ENCODE data around the gene TPPP3.

- peak; percentile 81 to 97 for TF ChIP-seq CTCF (conservative IDR thresholded peaks at IDR 0.05 in 1 of 2, IDR thresholded peaks at IDR 0.05 in 1 of 2; ENCODE audit: extremely low read depth in 1 of 2, insufficient read depth in 1 of 2, low read depth in 1 of 2, low read length in 2 of 2)
- TF ChIP-seq EZH2 (IDR thresholded peaks at IDR 0.05; ENCODE audit: borderline replicate concordance, low read length): no peak
Measured at GRCh38 chr16:67428146-67428731, 34.9 kb upstream of the TPPP3 start.
